Suprapubic skin (tissue), 3 donors: ENCODE data around the gene RB1.

ENCODE experiments used
- CTCF ChIP-seq, 2 donors: fragments of 200-600 bp in 1 of 2; fragments of 450-650 bp in 1 of 2; sonication (generic) in 1 of 2; IDR thresholded peaks; one replicate each; pipeline ENCODE4 v1.5.1; 2016 to 2019; ENCODE audit warnings: antibody characterized with exemption in 2 of 2, mild to moderate bottlenecking in 1 of 2, moderate library complexity in 1 of 2
- POLR2AphosphoS5 ChIP-seq, 3 donors: sonication (generic); formaldehyde crosslinking; IDR thresholded peaks; one replicate each; pipeline ENCODE4 v1.6.1; 2017; ENCODE audit warnings: antibody characterized with exemption in 3 of 3

DNA sequence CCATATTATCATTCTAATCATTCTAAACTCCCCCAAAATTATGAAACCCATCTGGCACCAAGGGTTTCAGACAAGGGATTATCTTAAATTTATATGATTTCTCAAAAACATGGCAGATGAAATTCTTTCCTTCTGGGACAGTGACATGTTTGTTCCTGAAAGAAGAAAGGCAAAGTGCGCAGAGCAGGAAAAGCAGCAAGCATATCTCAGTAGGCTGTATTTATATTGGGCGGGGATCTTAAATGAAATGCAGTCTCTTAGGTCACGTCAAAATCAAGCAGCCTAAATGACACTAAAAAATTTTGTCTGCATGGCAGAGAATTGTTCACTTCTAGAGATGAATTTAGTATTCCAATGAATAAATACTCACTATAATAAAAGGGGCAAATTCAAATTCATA, 180.0 kb downstream of the RB1 start:
- TF ChIP-seq CTCF (IDR thresholded peaks at IDR 0.05) (no peak), POLR2AphosphoS5 (IDR thresholded peaks at IDR 0.05) (no peak)
